ENCODE measurements around the gene ZFPM1.

Gene ZFPM1

DNA sequence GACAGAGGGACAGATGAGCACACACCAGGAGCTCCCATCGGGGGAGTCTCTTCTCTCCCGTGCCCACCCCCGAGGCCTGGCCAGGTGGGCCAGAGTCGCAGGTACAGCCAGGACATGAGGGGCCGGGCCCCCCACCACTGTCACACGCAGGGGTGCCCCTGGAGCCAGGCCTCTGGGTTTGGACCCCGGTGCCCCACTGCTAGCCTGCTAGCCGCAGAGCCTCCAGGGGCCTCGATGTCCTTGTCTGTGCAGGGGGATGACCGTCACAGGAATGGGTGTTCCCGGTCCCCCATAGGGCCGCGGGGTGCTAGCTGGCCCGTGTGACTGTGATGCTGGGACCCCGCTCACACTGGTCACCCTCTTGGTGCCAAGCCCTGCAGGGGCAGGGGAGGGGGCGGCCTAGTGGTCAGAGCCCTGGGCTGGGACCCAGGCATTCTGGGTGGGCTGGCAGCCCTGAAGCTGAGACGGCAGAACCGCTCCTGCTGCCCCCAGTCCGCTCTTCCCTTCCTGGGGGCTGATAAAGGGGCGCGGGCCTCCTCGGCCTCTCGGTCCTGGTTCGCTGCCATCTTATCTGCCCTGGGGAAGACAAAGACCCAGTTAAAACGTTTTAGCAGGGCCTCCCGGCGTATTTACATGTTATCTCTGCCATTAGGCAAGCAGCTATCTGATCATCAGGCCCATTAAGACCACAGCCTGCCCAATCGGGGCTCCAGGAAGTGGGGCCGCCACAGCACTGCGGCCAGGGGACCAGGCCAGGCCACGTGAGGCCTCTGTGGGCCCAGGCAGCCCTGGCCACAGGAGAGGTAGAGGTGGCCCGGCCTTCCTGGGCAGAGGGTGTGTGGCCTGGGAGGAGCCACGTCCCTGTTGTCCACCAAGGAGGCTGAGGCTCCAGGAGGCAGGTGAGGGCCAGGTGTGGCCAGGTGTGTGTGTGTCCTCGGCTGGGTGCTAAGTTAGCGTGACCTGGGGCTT is 59.9 kb downstream of the ZFPM1 start:
- H2AFZ ChIP-seq (ENCODE audit: low read depth), result no peak overlapping the region

DNA sequence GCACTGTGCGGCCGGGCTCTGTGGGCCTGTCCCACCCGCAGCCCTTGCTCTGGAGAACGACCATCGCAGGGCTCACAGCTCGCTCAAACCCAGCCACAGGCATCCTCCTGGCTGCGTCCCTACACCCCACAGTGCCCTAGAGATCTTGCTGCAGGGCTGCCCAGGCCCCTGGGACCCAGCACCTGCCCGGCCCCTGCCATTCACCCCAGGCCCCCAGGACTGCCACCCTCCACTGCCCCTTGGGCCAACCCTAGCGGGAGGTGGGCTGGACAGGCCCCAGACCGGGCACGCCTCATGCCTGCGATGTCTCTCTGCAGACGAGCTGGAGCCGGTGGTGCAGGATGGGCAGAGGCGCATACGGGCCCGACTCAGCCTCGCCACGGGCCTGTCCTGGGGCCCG is 61.0 kb downstream of the ZFPM1 start:
- no peaks in the 10 kb centered on the region for H3K4me1 ChIP-seq (ENCODE audit: low read depth, poor library complexity, severe bottlenecking)
- no peak overlapping the region for H2AFZ ChIP-seq (ENCODE audit: low read depth)
- H3K79me2 ChIP-seq (ENCODE audit: insufficient read depth, low read depth), result no peaks in the 10 kb centered on the region
- H3K4me2 ChIP-seq, result no peak overlapping the region
- H4K20me1 ChIP-seq (ENCODE audit: insufficient read depth), result no peaks in the 10 kb centered on the region
- TF ChIP-seq, protein P1, sequence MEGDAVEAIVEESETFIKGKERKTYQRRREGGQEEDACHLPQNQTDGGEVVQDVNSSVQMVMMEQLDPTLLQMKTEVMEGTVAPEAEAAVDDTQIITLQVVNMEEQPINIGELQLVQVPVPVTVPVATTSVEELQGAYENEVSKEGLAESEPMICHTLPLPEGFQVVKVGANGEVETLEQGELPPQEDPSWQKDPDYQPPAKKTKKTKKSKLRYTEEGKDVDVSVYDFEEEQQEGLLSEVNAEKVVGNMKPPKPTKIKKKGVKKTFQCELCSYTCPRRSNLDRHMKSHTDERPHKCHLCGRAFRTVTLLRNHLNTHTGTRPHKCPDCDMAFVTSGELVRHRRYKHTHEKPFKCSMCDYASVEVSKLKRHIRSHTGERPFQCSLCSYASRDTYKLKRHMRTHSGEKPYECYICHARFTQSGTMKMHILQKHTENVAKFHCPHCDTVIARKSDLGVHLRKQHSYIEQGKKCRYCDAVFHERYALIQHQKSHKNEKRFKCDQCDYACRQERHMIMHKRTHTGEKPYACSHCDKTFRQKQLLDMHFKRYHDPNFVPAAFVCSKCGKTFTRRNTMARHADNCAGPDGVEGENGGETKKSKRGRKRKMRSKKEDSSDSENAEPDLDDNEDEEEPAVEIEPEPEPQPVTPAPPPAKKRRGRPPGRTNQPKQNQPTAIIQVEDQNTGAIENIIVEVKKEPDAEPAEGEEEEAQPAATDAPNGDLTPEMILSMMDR (conservative IDR thresholded peaks at IDR 0.05; ENCODE audit: low read depth, low read length), result no peak
- H3K27me3 ChIP-seq (ENCODE audit: insufficient read depth, low read depth), result peaks cover 66% of the 10 kb centered on the region
- no peak overlapping the region for H3K4me3 ChIP-seq (IDR thresholded peaks at IDR 0.05; ENCODE audit: insufficient read depth, low read depth, low read length)
- H3K9ac ChIP-seq, result no peak overlapping the region
- H3K36me3 ChIP-seq (ENCODE audit: insufficient read depth), result no peaks in the 10 kb centered on the region
- no peak overlapping the region for H3K27ac ChIP-seq

More for the DNA sequence above, 59.9 kb downstream of the ZFPM1 start:
- TF ChIP-seq, protein P1 (conservative IDR thresholded peaks at IDR 0.05; ENCODE audit: low read depth, low read length), result no peak
- Histone ChIP-seq H3K9ac (no peak overlapping the region), H3K27ac (no peak overlapping the region), H3K79me2 (ENCODE audit: insufficient read depth, low read depth) (no peaks in the 10 kb centered on the region), H3K4me1 (ENCODE audit: low read depth, poor library complexity, severe bottlenecking) (no peaks in the 10 kb centered on the region), H3K4me3 (IDR thresholded peaks at IDR 0.05; ENCODE audit: insufficient read depth, low read depth, low read length) (no peak overlapping the region), H3K36me3 (ENCODE audit: insufficient read depth) (no peaks in the 10 kb centered on the region), H4K20me1 (ENCODE audit: insufficient read depth) (no peaks in the 10 kb centered on the region), H3K27me3 (ENCODE audit: insufficient read depth, low read depth) (peaks cover 70% of the 10 kb centered on the region), H3K4me2 (no peak overlapping the region)

DNA sequence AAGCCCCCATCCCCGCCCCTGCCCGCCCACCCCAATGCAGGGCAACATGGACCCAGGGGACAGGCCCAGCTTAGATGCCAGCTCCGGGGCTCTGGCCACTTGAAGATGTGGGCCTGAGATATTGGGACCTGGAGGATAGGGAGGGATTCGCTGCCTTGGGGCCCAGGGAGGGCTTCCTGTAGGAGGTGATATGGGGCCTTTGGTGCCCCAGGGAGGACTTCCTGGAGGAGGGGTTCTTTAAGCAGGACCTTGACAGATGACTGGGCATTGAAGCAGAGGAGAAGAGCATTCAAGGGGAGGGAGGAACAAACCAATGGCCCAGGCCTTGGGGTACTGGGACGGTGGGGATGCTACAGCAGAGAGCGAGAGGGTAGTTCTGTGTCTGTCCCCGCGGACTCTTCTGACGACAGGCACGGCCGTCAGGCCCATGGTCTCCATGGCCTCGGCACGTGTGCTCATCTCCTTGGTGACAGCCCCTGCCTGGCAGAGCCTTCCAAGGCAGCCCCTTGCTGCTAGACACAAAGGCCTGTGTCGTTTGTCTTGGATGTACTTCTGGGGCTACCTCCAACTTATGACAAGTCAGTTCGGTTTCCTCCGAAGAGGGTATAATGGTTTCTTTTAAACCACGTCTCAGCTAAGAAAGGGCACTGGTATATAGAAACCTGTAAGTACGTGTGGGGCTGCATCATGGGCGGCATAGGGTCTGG is 61.6 kb downstream of the ZFPM1 start:
- Histone ChIP-seq H3K4me1 (ENCODE audit: low read depth, poor library complexity, severe bottlenecking) (no peaks in the 10 kb centered on the region), H4K20me1 (ENCODE audit: insufficient read depth) (no peaks in the 10 kb centered on the region), H3K4me2 (no peak overlapping the region), H3K27me3 (ENCODE audit: insufficient read depth, low read depth) (peaks cover 66% of the 10 kb centered on the region), H3K36me3 (ENCODE audit: insufficient read depth) (no peaks in the 10 kb centered on the region), H3K79me2 (ENCODE audit: insufficient read depth, low read depth) (no peaks in the 10 kb centered on the region), H3K27ac (no peak overlapping the region), H2AFZ (ENCODE audit: low read depth) (no peak overlapping the region), H3K4me3 (IDR thresholded peaks at IDR 0.05; ENCODE audit: insufficient read depth, low read depth, low read length) (no peak overlapping the region), H3K9ac (no peak overlapping the region)
- TF ChIP-seq, protein P1 (conservative IDR thresholded peaks at IDR 0.05; ENCODE audit: low read depth, low read length), result no peak

DNA sequence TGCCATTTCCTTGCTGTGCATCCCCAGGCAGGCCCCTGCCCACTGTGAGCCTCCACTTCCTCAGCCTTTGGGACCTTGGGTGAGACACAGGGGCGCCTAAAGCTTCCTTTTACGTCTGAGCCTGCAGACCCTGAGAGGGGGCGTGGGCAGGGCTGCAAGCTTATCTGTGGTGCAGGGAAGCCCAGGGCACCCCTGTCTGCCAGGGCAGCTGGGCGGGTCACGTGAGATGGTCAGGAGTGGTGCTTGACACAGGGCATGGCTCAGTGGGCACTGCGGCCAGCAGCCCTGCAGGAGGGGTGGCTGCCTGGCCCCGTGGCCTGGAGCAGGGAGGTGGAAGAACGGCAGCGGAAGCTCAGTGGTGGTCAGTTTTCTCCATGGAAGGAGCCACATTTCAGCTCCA is 62.3 kb downstream of the ZFPM1 start:
- TF ChIP-seq, protein P1 (conservative IDR thresholded peaks at IDR 0.05; ENCODE audit: low read depth, low read length), result no peak
- Histone ChIP-seq H3K79me2 (ENCODE audit: insufficient read depth, low read depth) (no peaks in the 10 kb centered on the region), H3K9ac (no peak overlapping the region), H3K27ac (no peak overlapping the region), H3K27me3 (ENCODE audit: insufficient read depth, low read depth) (peaks cover 61% of the 10 kb centered on the region), H3K4me1 (ENCODE audit: low read depth, poor library complexity, severe bottlenecking) (no peaks in the 10 kb centered on the region), H2AFZ (ENCODE audit: low read depth) (no peak overlapping the region), H3K4me2 (no peak overlapping the region), H3K4me3 (IDR thresholded peaks at IDR 0.05; ENCODE audit: insufficient read depth, low read depth, low read length) (no peak overlapping the region), H3K36me3 (ENCODE audit: insufficient read depth) (no peaks in the 10 kb centered on the region), H4K20me1 (ENCODE audit: insufficient read depth) (no peaks in the 10 kb centered on the region)
